ENCODE results near the gene RAI1. TPM values are rescaled to one million over a fixed set of nuclear protein-coding genes. Genes with fewer than 3 reads are reported as not detected.

RAI1 gene
- total and polyA plus RNA-seq, 10 donors: 5.4 to 61.9 (median 35.2) TPM

DNA sequence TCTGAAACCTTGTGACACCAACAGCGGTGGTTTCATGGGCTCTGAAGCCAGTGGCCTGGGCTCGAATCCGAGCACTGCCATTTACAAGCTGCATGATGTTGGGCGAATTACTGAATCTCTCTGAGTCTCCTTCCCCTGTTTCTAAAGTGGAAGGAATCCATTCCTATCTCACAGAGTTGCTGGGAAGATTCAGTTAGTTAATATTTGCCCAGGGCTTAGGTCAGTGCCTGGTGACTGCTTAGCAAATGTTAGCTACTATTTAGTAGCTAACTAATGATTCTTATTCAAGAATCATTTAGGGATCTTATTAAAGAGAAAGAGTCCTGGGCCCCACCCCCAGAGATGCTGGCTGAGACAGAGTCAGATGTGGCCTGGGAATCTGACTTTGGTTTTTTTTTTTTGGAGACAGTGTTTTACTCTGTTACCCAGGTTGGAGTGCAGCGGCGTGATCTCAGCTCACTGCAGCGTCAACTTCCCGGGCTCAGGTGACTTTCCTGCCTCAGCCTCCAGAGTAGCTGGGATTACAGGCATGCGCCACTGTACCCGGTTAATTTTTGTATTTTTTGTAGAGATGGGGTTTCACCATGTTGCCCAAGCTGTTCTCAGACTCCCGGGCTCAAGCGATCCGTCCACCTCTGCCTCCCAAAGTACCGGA is 33.6 kb upstream of the RAI1 start:
- Histone ChIP-seq H3K9me3 (peaks cover 0 to 14% (median 3%) of the 10 kb centered on the region in 8 donors), H3K36me3 (no peaks in the 10 kb centered on the region), H3K27me3 (replicated peaks in 1 of 7) (peaks cover 0 to 5% (median 0%) of the 10 kb centered on the region in 7 donors), H3K4me3 (no peak overlapping the region), H3K4me1 (no peaks in the 10 kb centered on the region), H3K27ac (no peak overlapping the region)
- DNase-seq: no peak
- TF ChIP-seq, protein P1, sequence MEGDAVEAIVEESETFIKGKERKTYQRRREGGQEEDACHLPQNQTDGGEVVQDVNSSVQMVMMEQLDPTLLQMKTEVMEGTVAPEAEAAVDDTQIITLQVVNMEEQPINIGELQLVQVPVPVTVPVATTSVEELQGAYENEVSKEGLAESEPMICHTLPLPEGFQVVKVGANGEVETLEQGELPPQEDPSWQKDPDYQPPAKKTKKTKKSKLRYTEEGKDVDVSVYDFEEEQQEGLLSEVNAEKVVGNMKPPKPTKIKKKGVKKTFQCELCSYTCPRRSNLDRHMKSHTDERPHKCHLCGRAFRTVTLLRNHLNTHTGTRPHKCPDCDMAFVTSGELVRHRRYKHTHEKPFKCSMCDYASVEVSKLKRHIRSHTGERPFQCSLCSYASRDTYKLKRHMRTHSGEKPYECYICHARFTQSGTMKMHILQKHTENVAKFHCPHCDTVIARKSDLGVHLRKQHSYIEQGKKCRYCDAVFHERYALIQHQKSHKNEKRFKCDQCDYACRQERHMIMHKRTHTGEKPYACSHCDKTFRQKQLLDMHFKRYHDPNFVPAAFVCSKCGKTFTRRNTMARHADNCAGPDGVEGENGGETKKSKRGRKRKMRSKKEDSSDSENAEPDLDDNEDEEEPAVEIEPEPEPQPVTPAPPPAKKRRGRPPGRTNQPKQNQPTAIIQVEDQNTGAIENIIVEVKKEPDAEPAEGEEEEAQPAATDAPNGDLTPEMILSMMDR (IDR thresholded peaks at IDR 0.05 in 8 of 11, conservative IDR thresholded peaks at IDR 0.05 in 3 of 11): no peak
- TF ChIP-seq POLR2AphosphoS5 (IDR thresholded peaks at IDR 0.05) (no peak), POLR2A (IDR thresholded peaks at IDR 0.05) (no peak)
- intact Hi-C loops (cut with DNase I; ENCODE audit: low total_unique reads): no loop called here
- 94 to 98% (median 96%) methylated on average over 14 of the region's 14 CpGs for WGBS, 5 donors

DNA sequence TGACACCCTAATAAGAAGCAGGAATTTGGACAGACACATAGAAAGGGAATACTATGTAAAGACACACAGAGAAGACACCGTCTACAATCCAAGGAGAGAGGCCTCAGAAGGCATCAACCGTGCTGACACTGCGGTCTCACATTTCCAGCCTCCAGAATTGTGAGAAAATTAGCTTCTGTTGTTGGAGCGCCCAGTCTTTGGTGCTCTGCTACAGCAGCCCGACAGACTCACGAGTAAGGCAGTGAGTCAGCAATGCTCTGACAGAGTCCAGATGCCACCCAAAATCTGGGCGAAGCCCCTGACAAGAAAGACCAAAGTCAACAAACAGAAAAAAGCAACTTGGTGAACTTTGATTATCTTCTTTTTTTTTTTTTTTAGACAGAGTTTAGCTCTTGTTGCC is 32.5 kb upstream of the RAI1 start:
- WGBS, 5 donors: 79 to 90% (median 87%) methylated on average over 7 of the region's 7 CpGs
- H3K36me3 ChIP-seq: no peaks in the 10 kb centered on the region
- TF ChIP-seq, protein P1 (IDR thresholded peaks at IDR 0.05 in 8 of 11, conservative IDR thresholded peaks at IDR 0.05 in 3 of 11): no peak
- TF ChIP-seq POLR2A (IDR thresholded peaks at IDR 0.05) (no peak), POLR2AphosphoS5 (IDR thresholded peaks at IDR 0.05) (no peak)
- H3K27me3 ChIP-seq (replicated peaks in 1 of 7): peaks cover 0 to 5% (median 0%) of the 10 kb centered on the region in 7 donors
- H3K4me3 ChIP-seq: no peak overlapping the region
- intact Hi-C loops (cut with DNase I; ENCODE audit: low total_unique reads): no loop called here
- no peak overlapping the region for H3K27ac ChIP-seq
- H3K9me3 ChIP-seq: peaks cover 0 to 14% (median 3%) of the 10 kb centered on the region in 8 donors
- no peak for DNase-seq
- no peaks in the 10 kb centered on the region for H3K4me1 ChIP-seq

DNA sequence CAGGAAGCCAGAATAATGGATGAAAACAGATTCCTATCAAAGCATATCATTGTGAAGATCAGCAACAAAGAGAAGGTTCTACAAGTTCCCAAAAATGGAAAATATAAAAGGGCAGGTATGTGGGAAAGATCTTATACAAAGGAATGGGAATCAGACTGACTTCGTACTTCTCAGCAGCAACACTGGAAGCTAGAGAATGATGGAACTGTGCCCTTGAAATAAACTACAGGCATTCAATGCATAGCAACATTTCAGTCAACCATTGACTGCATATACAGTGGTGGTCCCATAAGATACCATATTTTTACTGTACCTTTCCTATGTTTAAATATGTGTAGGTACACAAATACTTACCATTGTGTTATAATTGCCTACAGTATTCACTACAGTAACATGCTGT is 30.3 kb upstream of the RAI1 start:
- H3K4me3 ChIP-seq: no peak overlapping the region
- H3K27me3 ChIP-seq (replicated peaks in 1 of 7): no peaks in the 10 kb centered on the region
- WGBS, 5 donors: 88 to 97% (median 92%) methylated on average over 1 of the region's 1 CpG
- H3K36me3 ChIP-seq: no peaks in the 10 kb centered on the region
- no peak overlapping the region for H3K27ac ChIP-seq
- intact Hi-C loops (cut with DNase I; ENCODE audit: low total_unique reads): no loop called here
- peaks cover 0 to 11% (median 0%) of the 10 kb centered on the region in 8 donors for H3K9me3 ChIP-seq
- H3K4me1 ChIP-seq: no peaks in the 10 kb centered on the region
- TF ChIP-seq, protein P1 (IDR thresholded peaks at IDR 0.05 in 8 of 11, conservative IDR thresholded peaks at IDR 0.05 in 3 of 11): no peak
- TF ChIP-seq POLR2A (IDR thresholded peaks at IDR 0.05): no peak
- no peak for TF ChIP-seq POLR2AphosphoS5 (IDR thresholded peaks at IDR 0.05)
- DNase-seq: no peak

DNA sequence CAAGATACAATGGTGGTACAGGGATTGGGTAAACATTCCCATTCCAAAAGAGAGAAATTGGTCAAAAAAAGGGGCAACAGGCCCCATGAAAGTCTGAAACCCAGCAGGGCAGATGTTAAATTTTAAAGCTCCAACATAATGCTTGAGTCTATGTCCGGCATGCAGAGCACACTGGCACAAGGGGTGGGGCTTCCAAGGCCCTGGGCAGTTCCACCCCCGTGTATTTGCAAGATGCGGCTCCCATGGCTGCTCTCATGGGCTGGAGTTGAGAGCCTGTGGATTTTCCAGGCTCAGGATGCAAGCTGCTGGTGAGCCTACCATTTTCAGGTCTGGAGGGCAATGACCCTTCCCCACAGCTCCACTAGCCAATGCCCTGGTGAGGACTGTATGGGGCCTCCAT is 27.9 kb upstream of the RAI1 start:
- DNase-seq: no peak
- Histone ChIP-seq H3K27ac (no peak overlapping the region), H3K36me3 (no peaks in the 10 kb centered on the region), H3K4me1 (no peaks in the 10 kb centered on the region), H3K9me3 (peaks cover 0 to 25% (median 9%) of the 10 kb centered on the region in 8 donors), H3K4me3 (no peak overlapping the region), H3K27me3 (replicated peaks in 1 of 7) (no peaks in the 10 kb centered on the region)
- WGBS, 5 donors: 60 to 88% (median 84%) methylated on average over 3 of the region's 3 CpGs
- intact Hi-C loops (cut with DNase I; ENCODE audit: low total_unique reads): no loop called here
- TF ChIP-seq, protein P1 (IDR thresholded peaks at IDR 0.05 in 8 of 11, conservative IDR thresholded peaks at IDR 0.05 in 3 of 11): no peak
- TF ChIP-seq POLR2A (IDR thresholded peaks at IDR 0.05) (no peak), POLR2AphosphoS5 (IDR thresholded peaks at IDR 0.05) (no peak)

Data from spleen (tissue), 11 donors.